ENCODE data around the gene DHRS9.

- TF ChIP-seq CTCF (IDR thresholded peaks at IDR 0.05; ENCODE audit: insufficient read depth, low read length, poor library complexity, severe bottlenecking) (no peak), EZH2phosphoT487 (conservative IDR thresholded peaks at IDR 0.05; ENCODE audit: low read length) (no peak)
Measured at GRCh38 chr2:169035887-169036286, 33.5 kb upstream of the DHRS9 start.
